Skin epidermis (tissue), 12 donors: ENCODE measurements around the gene ZNF557.
A peak's percentile ranks its signal among the peaks of the same experiment; 100 is the strongest.

Experiments
- H3K27ac ChIP-seq, 21 experiments: fragments of 200-600 bp; sonication (generic) in 11 of 21; one replicate each; pipeline ENCODE4 v1.5.0; 2020; ENCODE audit warnings: mild to moderate bottlenecking in 3 of 21, inconsistent platforms in 2 of 21, moderate library complexity in 2 of 21
- H3K4me3 ChIP-seq, 7 experiments: fragments of 200-600 bp; sonication (generic) in 2 of 7; one replicate each; pipeline ENCODE4 v1.5.0; 2020; ENCODE audit warnings: inconsistent platforms in 2 of 7, mild to moderate bottlenecking in 2 of 7, moderate library complexity in 1 of 7

ZNF557 gene

GRCh38 chr19:7072541-7072940 is 3.0 kb downstream of the ZNF557 start:
- Histone ChIP-seq H3K27ac (no peak overlapping the region), H3K4me3 (no peak overlapping the region)

- Histone ChIP-seq H3K4me3 (no peak overlapping the region), H3K27ac (no peak overlapping the region)
Measured at GRCh38 chr19:7074705-7075282, 5.3 kb downstream of the ZNF557 start.

GRCh38 chr19:7076151-7076550 is 6.6 kb downstream of the ZNF557 start:
- H3K4me3 ChIP-seq, result no peak overlapping the region

GRCh38 chr19:7078008-7078407 is 8.5 kb downstream of the ZNF557 start:
- H3K4me3 ChIP-seq, result no peak overlapping the region
- no peak overlapping the region for H3K27ac ChIP-seq

More at GRCh38 chr19:7076151-7076550, 6.6 kb downstream of the ZNF557 start:
- no peak overlapping the region for H3K27ac ChIP-seq

- Histone ChIP-seq H3K27ac (no peak overlapping the region), H3K4me3 (no peak overlapping the region)
Measured at GRCh38 chr19:7083076-7083956, 13.8 kb downstream of the ZNF557 start.

GRCh38 chr19:7088999-7089398 is 19.5 kb downstream of the ZNF557 start:
- Histone ChIP-seq H3K4me3 (no peak overlapping the region), H3K27ac (no peak overlapping the region)

GRCh38 chr19:7098096-7098495 is 28.6 kb downstream of the ZNF557 start:
- peak overlapping the region in 8 of 21 experiments; percentile 71 to 98 (median 94) for H3K27ac ChIP-seq
- H3K4me3 ChIP-seq, result peak overlapping the region in 1 of 7 experiments; percentile 68

GRCh38 chr19:7098701-7099596 is 29.4 kb downstream of the ZNF557 start:
- Histone ChIP-seq H3K27ac (peak overlapping the region; percentile 32 to 98 (median 91)), H3K4me3 (peak overlapping the region; percentile 42 to 68 (median 56))

- peak overlapping the region in 20 of 21 experiments; percentile 71 to 98 (median 92) for H3K27ac ChIP-seq
Measured at GRCh38 chr19:7099597-7099921, 30.1 kb downstream of the ZNF557 start.

GRCh38 chr19:7101498-7102253 is 32.2 kb downstream of the ZNF557 start:
- no peak overlapping the region for H3K4me3 ChIP-seq
- no peak overlapping the region for H3K27ac ChIP-seq

More at GRCh38 chr19:7099597-7099921, 30.1 kb downstream of the ZNF557 start:
- peak overlapping the region; percentile 42 to 68 (median 56) for H3K4me3 ChIP-seq

GRCh38 chr19:7104747-7105447 is 35.4 kb downstream of the ZNF557 start:
- H3K4me3 ChIP-seq, result no peak overlapping the region
- H3K27ac ChIP-seq, result no peak overlapping the region

GRCh38 chr19:7106711-7107657 is 37.5 kb downstream of the ZNF557 start:
- Histone ChIP-seq H3K27ac (no peak overlapping the region), H3K4me3 (no peak overlapping the region)

GRCh38 chr19:7109678-7110289 is 40.3 kb downstream of the ZNF557 start:
- no peak overlapping the region for H3K27ac ChIP-seq

GRCh38 chr19:7112675-7113074 is 43.2 kb downstream of the ZNF557 start:
- no peak overlapping the region for H3K4me3 ChIP-seq
- no peak overlapping the region for H3K27ac ChIP-seq

More at GRCh38 chr19:7109678-7110289, 40.3 kb downstream of the ZNF557 start:
- H3K4me3 ChIP-seq, result no peak overlapping the region

- H3K27ac ChIP-seq, result no peak overlapping the region
- no peak overlapping the region for H3K4me3 ChIP-seq
Measured at GRCh38 chr19:7113233-7113632, 43.7 kb downstream of the ZNF557 start.

GRCh38 chr19:7115721-7116120 is 46.2 kb downstream of the ZNF557 start:
- no peak overlapping the region for H3K4me3 ChIP-seq
- H3K27ac ChIP-seq, result no peak overlapping the region

- Histone ChIP-seq H3K4me3 (no peak overlapping the region), H3K27ac (no peak overlapping the region)
Measured at GRCh38 chr19:7117248-7117647, 47.7 kb downstream of the ZNF557 start.
